ENCODE data around the gene SMC2. TPM values are rescaled to one million over a fixed set of nuclear protein-coding genes. Genes with fewer than 3 reads are reported as not detected.

SMC2 gene
- total and polyA plus RNA-seq, 9 of the 15 experiments (the other 6 are each of a cell fraction or from before 2014, with no cell fraction given), result 18.0 to 54.0 (median 32.9) TPM

DNA sequence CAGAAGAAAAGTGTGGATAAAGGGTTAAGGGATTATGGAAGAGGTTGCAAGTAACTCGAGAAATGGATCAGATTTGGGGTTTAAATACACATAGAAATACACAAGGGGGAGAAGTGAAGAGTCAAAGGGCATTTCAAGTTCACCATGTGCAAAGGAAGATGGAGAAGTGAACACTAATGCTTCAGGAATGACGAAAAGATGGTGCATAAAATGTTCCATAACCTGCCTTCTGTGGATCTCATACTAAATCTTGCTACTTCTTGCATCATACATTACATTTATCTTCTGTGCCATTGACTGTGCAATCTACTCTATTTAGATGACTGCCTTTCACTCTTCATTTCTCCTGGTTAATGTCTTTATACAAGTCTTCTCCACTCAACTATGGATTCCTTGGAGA, 5.7 kb upstream of the SMC2 start (continued):
- TF ChIP-seq EHMT2 (IDR thresholded peaks at IDR 0.05) (peak; percentile 54; the same call in 1 of the 2 replicates), ELF4 (CRISPR knock-in tag; IDR thresholded peaks at IDR 0.05) (no peak), SMARCA4 (IDR thresholded peaks at IDR 0.05) (peak; percentile 21; the same call in 1 of the 2 replicates), MEIS2 (IDR thresholded peaks at IDR 0.05; ENCODE audit: partially characterized antibody) (peak; percentile 49), ADNP (tag; IDR thresholded peaks at IDR 0.05) (no peak), RBBP5 (IDR thresholded peaks at IDR 0.05; ENCODE audit: borderline replicate concordance, insufficient read depth, low read length, poor library complexity, severe bottlenecking) (no peak), RBM15 (IDR thresholded peaks at IDR 0.05; ENCODE audit: insufficient read depth, low read length) (no peak), ZNF444 (CRISPR knock-in tag; IDR thresholded peaks at IDR 0.05) (no peak), ZNF239 (CRISPR knock-in tag; IDR thresholded peaks at IDR 0.05) (no peak), LEF1 (IDR thresholded peaks at IDR 0.05) (no peak), ZNF143 (CRISPR knock-in tag; IDR thresholded peaks at IDR 0.05) (no peak), ZNF175 (CRISPR knock-in tag; IDR thresholded peaks at IDR 0.05; ENCODE audit: low read depth) (no peak; the same call in 1 of the 2 replicates), HCFC1 (IDR thresholded peaks at IDR 0.05; ENCODE audit: low read depth, low read length) (no peak), RFX7 (CRISPR knock-in tag; IDR thresholded peaks at IDR 0.05) (no peak), NR2C1 (IDR thresholded peaks at IDR 0.05) (no peak), NR2C1 (tag; IDR thresholded peaks at IDR 0.05) (peak; percentile 64), CREM (IDR thresholded peaks at IDR 0.05; ENCODE audit: low read depth) (no peak), ZNF76 (CRISPR knock-in tag; IDR thresholded peaks at IDR 0.05; ENCODE audit: borderline replicate concordance) (peak; percentile 17; the same call in 1 of the 2 replicates), ETV6 (IDR thresholded peaks at IDR 0.05; ENCODE audit: borderline replicate concordance in 1 of 2, low read depth in 2 of 2, low read length in 1 of 2) (no peak), ETV6 (CRISPR knock-in tag; IDR thresholded peaks at IDR 0.05; ENCODE audit: borderline replicate concordance) (no peak), PHF21A (IDR thresholded peaks at IDR 0.05; ENCODE audit: borderline replicate concordance, low read depth) (no peak)
- TF ChIP-seq, protein P1, sequence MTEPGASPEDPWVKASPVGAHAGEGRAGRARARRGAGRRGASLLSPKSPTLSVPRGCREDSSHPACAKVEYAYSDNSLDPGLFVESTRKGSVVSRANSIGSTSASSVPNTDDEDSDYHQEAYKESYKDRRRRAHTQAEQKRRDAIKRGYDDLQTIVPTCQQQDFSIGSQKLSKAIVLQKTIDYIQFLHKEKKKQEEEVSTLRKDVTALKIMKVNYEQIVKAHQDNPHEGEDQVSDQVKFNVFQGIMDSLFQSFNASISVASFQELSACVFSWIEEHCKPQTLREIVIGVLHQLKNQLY (CRISPR knock-in tag; conservative IDR thresholded peaks at IDR 0.05), result no peak
- TF ChIP-seq, protein P2, sequence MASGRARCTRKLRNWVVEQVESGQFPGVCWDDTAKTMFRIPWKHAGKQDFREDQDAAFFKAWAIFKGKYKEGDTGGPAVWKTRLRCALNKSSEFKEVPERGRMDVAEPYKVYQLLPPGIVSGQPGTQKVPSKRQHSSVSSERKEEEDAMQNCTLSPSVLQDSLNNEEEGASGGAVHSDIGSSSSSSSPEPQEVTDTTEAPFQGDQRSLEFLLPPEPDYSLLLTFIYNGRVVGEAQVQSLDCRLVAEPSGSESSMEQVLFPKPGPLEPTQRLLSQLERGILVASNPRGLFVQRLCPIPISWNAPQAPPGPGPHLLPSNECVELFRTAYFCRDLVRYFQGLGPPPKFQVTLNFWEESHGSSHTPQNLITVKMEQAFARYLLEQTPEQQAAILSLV (tag; IDR thresholded peaks at IDR 0.05), result 0 out of 2 replicates have a peak, but pooled peaks have one; percentile 19
- TF ChIP-seq, protein P3, sequence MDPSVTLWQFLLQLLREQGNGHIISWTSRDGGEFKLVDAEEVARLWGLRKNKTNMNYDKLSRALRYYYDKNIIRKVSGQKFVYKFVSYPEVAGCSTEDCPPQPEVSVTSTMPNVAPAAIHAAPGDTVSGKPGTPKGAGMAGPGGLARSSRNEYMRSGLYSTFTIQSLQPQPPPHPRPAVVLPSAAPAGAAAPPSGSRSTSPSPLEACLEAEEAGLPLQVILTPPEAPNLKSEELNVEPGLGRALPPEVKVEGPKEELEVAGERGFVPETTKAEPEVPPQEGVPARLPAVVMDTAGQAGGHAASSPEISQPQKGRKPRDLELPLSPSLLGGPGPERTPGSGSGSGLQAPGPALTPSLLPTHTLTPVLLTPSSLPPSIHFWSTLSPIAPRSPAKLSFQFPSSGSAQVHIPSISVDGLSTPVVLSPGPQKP (CRISPR knock-in tag; IDR thresholded peaks at IDR 0.05), result no peak
- TF ChIP-seq, protein P4, sequence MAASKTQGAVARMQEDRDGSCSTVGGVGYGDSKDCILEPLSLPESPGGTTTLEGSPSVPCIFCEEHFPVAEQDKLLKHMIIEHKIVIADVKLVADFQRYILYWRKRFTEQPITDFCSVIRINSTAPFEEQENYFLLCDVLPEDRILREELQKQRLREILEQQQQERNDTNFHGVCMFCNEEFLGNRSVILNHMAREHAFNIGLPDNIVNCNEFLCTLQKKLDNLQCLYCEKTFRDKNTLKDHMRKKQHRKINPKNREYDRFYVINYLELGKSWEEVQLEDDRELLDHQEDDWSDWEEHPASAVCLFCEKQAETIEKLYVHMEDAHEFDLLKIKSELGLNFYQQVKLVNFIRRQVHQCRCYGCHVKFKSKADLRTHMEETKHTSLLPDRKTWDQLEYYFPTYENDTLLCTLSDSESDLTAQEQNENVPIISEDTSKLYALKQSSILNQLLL (CRISPR knock-in tag; IDR thresholded peaks at IDR 0.05; ENCODE audit: borderline replicate concordance), result no peak
- TF ChIP-seq, protein P5, sequence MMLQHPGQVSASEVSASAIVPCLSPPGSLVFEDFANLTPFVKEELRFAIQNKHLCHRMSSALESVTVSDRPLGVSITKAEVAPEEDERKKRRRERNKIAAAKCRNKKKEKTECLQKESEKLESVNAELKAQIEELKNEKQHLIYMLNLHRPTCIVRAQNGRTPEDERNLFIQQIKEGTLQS (IDR thresholded peaks at IDR 0.05), result peak; percentile 86
- TF ChIP-seq, protein P5 (CRISPR knock-in tag; conservative IDR thresholded peaks at IDR 0.05), result no peak
